H1 (cell line): ENCODE measurements around the gene CAMK2N2.

Experiments used
- BACH1 ChIP-seq: IDR thresholded peaks from 2 replicates; pipeline ENCODE4 v1.6.1; 2012; ENCODE audit warnings: low read length, improper control_type of control experiment
- CBX5 ChIP-seq: fragments of 300-800, 300-1000 bp; sonication (generic); IDR thresholded peaks from 2 replicates; pipeline ENCODE4 v1.7.1; 2016; ENCODE audit warnings: antibody characterized with exemption, low read length, low read depth
- EP300 ChIP-seq, 2 experiments: IDR thresholded peaks; 1 replicate in 1 of 2; 2 replicates in 1 of 2; pipeline ENCODE4 v1.6.1; 2011 to 2012; ENCODE audit warnings: low read depth in 2 of 2, low read length in 2 of 2, mild to moderate bottlenecking in 2 of 2, borderline replicate concordance in 1 of 2, inconsistent platforms in 1 of 2, moderate library complexity in 1 of 2
- GTF2F1 ChIP-seq: IDR thresholded peaks from 2 replicates; pipeline ENCODE4 v1.6.1; 2012; ENCODE audit warnings: low read depth, low read length, improper control_type of control experiment, borderline replicate concordance
- MAFK ChIP-seq: IDR thresholded peaks from 2 replicates; pipeline ENCODE4 v1.6.1; 2012; ENCODE audit warnings: low read depth, mild to moderate bottlenecking, improper control_type of control experiment, low read length
- NRF1 ChIP-seq: IDR thresholded peaks from 2 replicates; pipeline ENCODE4 v1.6.1; 2011; ENCODE audit warnings: mild to moderate bottlenecking, low read depth, low read length, improper control_type of control experiment
- POLR2AphosphoS5 ChIP-seq: IDR thresholded peaks from 2 replicates; pipeline ENCODE4 v1.6.1; 2011; ENCODE audit warnings: low read depth, low read length
- SP1 ChIP-seq: IDR thresholded peaks from 2 replicates; pipeline ENCODE4 v1.6.1; 2011; ENCODE audit warnings: low read depth, low read length
- TAF1 ChIP-seq: IDR thresholded peaks from 2 replicates; pipeline ENCODE4 v1.6.1; 2011; ENCODE audit warnings: mild to moderate bottlenecking, low read depth, low read length
- TEAD4 ChIP-seq: IDR thresholded peaks from 2 replicates; pipeline ENCODE4 v1.6.1; 2012; ENCODE audit warnings: low read depth, low read length, inconsistent platforms, mixed read lengths
- ZNF274 ChIP-seq: IDR thresholded peaks from 2 replicates; pipeline ENCODE4 v1.7.0; 2012; ENCODE audit warnings: low read length, borderline replicate concordance; ENCODE audit errors: extremely low read depth
- TF ChIP-seq, protein P1 (sequence below), 3 experiments: IDR thresholded peaks; 1 replicate in 2 of 3; 2 replicates in 1 of 3; pipeline versions ENCODE4 v1.5.1 to v1.6.1; 2011; ENCODE audit warnings: low read length in 3 of 3, mild to moderate bottlenecking in 3 of 3, inconsistent platforms in 2 of 3, low read depth in 1 of 3, moderate library complexity in 1 of 3; ENCODE audit not compliant: insufficient read depth in 1 of 3; ENCODE audit errors: control extremely low read depth in 1 of 3
- TF ChIP-seq, protein P2 (sequence below): IDR thresholded peaks from 2 replicates; pipeline ENCODE4 v1.6.1; 2011; ENCODE audit warnings: low read length, improper control_type of control experiment

DNA sequence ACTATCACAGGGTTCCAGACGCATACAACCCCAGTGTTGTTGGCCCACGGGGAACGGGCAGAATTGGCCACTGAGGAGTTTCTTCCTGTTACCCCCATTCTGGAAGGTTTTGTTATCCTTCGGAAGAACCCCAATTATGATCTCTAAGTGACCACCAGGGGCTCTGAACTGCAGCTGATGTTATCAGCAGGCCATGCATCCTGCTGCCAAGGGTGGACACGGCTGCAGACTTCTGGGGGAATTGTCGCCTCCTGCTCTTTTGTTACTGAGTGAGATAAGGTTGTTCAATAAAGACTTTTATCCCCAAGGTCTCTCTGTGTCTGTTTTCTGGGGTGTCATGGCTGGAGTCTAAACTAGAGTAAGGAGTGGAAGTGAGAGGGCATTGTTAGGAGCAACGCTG is 47.4 kb upstream of the CAMK2N2 start:
- TF ChIP-seq SP1 (no peak), NRF1 (no peak), TEAD4 (no peak), TAF1 (no peak), EP300 (IDR thresholded peaks at IDR 0.05; ENCODE audit: borderline replicate concordance in 1 of 2, low read depth in 2 of 2, low read length in 2 of 2) (no peak), CBX5 (no peak), GTF2F1 (no peak), POLR2AphosphoS5 (no peak), BACH1 (no peak), ZNF274 (no peak), MAFK (no peak)
- TF ChIP-seq, protein P1, sequence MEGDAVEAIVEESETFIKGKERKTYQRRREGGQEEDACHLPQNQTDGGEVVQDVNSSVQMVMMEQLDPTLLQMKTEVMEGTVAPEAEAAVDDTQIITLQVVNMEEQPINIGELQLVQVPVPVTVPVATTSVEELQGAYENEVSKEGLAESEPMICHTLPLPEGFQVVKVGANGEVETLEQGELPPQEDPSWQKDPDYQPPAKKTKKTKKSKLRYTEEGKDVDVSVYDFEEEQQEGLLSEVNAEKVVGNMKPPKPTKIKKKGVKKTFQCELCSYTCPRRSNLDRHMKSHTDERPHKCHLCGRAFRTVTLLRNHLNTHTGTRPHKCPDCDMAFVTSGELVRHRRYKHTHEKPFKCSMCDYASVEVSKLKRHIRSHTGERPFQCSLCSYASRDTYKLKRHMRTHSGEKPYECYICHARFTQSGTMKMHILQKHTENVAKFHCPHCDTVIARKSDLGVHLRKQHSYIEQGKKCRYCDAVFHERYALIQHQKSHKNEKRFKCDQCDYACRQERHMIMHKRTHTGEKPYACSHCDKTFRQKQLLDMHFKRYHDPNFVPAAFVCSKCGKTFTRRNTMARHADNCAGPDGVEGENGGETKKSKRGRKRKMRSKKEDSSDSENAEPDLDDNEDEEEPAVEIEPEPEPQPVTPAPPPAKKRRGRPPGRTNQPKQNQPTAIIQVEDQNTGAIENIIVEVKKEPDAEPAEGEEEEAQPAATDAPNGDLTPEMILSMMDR (IDR thresholded peaks at IDR 0.05; ENCODE audit: control extremely low read depth in 1 of 3, insufficient read depth in 1 of 3, low read depth in 1 of 3, low read length in 3 of 3), result no peak
- TF ChIP-seq, protein P2, sequence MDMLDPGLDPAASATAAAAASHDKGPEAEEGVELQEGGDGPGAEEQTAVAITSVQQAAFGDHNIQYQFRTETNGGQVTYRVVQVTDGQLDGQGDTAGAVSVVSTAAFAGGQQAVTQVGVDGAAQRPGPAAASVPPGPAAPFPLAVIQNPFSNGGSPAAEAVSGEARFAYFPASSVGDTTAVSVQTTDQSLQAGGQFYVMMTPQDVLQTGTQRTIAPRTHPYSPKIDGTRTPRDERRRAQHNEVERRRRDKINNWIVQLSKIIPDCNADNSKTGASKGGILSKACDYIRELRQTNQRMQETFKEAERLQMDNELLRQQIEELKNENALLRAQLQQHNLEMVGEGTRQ, result no peak
